Left colon (tissue), 2 donors: Measurements from ENCODE around the gene TENT4A. TPM values are rescaled to one million over a fixed set of nuclear protein-coding genes. Genes with fewer than 3 reads are reported as not detected.
"Not testable (repeated sequence)": the region's sequence is repeated elsewhere in the genome, so short reads cannot be mapped to it uniquely, and the experiment has no call there.

ENCODE experiments used
- ATAC-seq: fragments of 200-7000 bp; cut with Tn5 transposase; one replicate; pipeline ENCODE4 v1.9.1; 2020; ENCODE audit warnings: mild to moderate bottlenecking, moderate library complexity
- DNase-seq, 2 donors: peaks; one replicate each; pipeline ENCODE4 v3.0.0-alpha.2; 2020
- intact Hi-C, 2 donors: fragments of 100-400 bp; cut with DNase I in 1 of 2; cut with micrococcal nuclease in 1 of 2; formaldehyde crosslinking; loops; one replicate each; pipeline versions ENCODE4 v1.11.2 to v1.14.0; 2022; cut with DNase I, micrococcal nuclease
- total RNA-seq, 2 donors: library from RNA; stranded (reverse); fragmentation: NEBNext Ultra II Directional; extraction: Animal tissue kit (Norgen Biotek cat#: 25700); gene quantifications; one replicate each; pipeline ENCODE4 v1.2.1, GENCODE V29; 2021
- donor health status: DM: no; HTN: no; CAD: no.
- donor health status: DM: yes; HTN: yes; CAD: no.

Gene TENT4A
- total RNA-seq, 2 donors from 2014 or later, result 16.5 to 18.5 TPM

DNA sequence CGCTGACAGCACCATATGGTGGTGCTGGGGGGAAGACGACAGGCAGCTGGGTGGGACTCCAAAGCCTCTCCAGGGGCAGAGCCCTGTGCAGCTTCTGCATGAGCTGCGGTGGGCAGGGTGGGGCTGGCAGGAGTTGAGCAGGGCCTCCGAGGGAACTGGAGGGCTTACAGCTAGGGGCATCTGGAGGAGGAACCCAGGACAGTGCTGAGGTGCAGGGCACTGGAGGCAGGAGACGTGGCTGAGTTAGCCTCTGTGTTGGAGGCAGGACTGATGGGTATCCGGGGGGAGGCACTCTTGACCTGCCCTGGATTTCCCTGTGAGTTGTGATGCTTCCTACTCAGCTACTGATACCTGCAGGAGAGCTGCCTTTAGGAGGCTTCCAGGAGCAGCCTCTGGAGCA lies 45.0 kb downstream of the TENT4A start:
- intact Hi-C loops, result no loop called here
- ATAC-seq, result peak; percentile 11
- no peak for DNase-seq

DNA sequence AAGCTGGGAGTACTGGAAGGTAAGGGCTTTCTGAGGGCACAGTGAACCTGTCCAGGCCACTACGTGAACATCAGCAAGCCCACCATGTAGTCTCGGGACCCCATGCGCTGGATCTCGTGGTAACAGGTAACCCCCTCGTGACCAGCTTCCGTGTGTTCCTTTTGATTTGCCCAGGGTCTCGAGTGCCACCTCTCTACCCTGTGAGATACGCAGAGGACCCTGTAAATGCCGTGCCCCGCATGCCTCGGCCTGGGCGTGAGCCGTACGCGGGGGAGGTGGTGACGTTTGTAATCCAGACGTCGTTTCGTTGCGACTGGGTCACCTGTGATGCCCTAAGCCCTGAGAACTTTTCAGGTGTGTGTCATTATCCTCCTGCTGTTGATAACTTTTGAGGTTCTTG lies 45.5 kb downstream of the TENT4A start:
- ATAC-seq (no peak), DNase-seq (no peak)
- intact Hi-C loops, result no loop called here

DNA sequence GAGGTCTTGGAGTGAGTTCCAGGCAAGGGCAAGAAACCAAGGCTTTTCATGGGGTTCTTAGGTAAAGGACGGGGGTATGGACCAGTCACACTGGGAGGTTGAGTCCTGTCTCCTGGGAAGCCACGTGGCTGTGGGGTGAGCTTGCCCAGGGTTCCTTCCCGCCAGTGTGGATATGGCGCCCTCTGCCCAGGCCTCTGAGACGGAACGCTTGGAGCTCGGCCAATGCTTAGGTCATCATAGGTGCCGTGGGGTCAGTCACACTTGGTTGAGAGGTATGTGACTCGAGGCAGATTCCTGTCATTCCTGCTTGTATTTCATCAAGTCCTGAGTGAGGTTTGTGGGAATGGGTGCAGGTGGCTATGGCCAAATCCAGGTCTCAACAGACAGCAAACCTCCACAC lies 46.2 kb downstream of the TENT4A start:
- no peak for ATAC-seq
- DNase-seq, result no peak
- intact Hi-C loops, result no loop called here

DNA sequence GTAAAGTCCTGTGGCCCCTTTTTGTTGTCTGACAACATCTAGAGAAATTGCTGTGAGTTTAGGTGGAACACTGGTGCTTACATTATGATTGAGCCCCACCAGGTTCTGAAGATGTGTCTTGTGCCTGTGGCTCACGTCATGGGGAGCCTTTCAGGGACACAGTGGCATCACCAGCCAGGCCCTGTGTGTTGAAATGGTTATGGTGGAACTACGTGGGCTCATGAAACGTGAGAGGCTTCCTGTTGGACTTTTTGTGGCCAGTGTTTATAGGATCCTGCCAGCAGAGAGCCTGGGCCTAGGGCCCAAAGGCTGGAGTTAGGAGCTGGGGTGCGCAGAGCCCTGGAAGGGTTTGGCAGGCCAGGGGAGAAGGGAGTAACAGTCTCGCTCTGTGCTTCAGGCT lies 46.8 kb downstream of the TENT4A start:
- DNase-seq, result no peak
- intact Hi-C loops, result loop anchor here in 1 of 2 donors (10.0 kb wide), 1 partner anchor 625 kb away; no protein-coding TSS in a partner anchor
- ATAC-seq, result no peak

DNA sequence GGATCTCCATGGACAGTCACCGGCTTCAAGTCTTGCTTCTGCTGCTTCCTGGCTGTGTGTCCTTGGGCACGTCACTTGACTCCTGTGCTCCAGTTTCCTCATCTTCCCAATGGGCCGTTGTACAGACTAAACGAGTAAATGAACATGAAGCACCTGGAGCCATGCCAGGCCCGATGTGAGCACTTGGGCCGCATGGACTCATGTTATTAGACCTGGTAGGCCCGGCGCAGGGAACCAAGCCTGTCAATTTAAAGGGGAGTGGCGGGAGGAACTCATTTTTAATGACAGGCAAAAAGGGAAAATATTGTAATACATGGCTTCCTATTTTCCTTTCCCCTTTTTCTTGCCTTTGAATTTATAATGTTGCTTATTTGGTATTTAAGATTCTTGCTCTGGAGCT lies 47.5 kb downstream of the TENT4A start:
- DNase-seq (no peak), ATAC-seq (no peak)
- intact Hi-C loops, result loop anchor here in 1 of 2 donors (10.0 kb wide), 1 partner anchor 624 kb away; no protein-coding TSS in a partner anchor

DNA sequence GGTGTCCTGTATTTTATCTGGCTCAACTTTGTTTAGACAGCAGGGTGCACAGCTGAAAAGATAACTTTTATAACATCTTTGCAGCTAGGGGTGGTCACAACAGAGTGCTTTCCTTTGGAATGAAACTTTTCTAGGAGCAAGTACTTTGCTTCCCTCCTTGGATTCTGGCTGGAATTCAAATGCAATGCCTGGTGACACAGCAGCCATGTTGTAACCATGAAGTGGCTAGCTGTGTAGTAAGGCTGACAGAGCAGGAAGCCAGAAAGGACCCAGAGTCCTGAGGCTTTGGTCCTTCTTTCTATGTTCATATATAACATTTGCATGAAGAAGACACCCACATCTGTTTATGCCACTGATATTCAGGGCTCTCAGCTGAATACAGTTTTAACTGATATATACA lies 48.1 kb downstream of the TENT4A start:
- ATAC-seq (no peak), DNase-seq (no peak)
- intact Hi-C loops, result loop anchor here in 1 of 2 donors (10.0 kb wide), 1 partner anchor 623 kb away; no protein-coding TSS in a partner anchor

DNA sequence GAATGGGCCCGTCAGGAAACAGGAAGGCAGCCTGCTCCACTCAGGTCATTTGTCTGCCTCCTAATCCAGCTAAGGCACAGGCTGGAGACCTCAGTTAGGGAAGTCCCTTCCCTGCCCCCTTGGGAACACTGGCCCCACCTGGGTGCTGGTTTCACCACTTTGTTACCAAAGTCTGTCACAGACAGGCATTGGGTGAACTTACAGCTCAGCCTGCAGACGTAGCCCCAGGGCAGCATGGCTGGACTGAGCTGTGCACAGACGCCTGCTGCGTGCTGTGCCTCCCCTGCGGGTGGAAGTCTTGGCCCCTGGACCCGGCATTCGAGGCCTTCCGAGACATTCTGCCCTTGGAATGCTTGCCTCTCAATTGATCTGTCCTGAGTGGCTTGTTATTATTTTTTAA lies 48.9 kb downstream of the TENT4A start:
- no peak for DNase-seq
- ATAC-seq, result no peak
- intact Hi-C loops, result loop anchor here in 1 of 2 donors (10.0 kb wide), 1 partner anchor 623 kb away; no protein-coding TSS in a partner anchor

DNA sequence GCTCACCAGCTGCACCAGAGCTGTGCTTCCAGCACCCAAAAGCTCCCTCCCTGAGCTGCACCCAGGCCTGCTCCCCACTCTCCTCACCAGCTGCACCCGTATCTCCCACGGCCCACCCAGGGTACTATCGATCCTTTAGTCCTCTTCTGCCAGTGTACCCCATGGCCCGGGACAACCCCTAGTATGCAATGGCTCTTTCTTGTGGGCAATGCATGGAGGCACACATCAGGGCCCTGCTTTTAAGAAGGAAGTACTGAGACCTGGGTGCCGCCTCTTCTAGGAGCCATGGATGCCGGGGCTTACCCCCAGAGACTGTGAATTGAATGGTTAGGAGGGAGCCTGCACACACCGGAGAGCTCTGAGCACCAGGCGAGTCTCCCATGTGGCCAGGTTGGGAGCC lies 49.5 kb downstream of the TENT4A start:
- no peak for DNase-seq
- no peak for ATAC-seq
- intact Hi-C loops, result loop anchor here in 1 of 2 donors (10.0 kb wide), 1 partner anchor 622 kb away; no protein-coding TSS in a partner anchor

DNA sequence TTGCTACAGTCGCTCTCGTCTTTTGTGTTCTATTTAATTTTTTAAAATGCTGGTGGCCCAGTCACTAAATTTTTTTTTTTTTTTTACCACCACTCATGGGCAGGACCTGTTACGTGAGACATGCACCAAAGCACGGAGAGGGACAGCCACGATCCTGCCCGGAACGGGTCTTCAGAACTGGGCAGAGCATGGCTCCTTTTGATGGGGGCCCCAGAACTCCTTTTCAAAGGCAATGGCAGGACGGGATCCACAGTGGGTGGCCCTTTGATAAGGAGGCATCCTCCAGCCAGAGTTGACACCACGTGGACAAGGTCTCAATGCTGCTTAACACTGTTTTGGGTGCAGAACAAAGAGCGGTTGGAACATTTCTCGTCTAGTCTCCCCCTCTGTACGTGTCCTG lies 50.0 kb downstream of the TENT4A start:
- ATAC-seq, result no peak
- DNase-seq, result no peak
- intact Hi-C loops, result loop anchor here in 1 of 2 donors (10.0 kb wide), 1 partner anchor 622 kb away; no protein-coding TSS in a partner anchor

DNA sequence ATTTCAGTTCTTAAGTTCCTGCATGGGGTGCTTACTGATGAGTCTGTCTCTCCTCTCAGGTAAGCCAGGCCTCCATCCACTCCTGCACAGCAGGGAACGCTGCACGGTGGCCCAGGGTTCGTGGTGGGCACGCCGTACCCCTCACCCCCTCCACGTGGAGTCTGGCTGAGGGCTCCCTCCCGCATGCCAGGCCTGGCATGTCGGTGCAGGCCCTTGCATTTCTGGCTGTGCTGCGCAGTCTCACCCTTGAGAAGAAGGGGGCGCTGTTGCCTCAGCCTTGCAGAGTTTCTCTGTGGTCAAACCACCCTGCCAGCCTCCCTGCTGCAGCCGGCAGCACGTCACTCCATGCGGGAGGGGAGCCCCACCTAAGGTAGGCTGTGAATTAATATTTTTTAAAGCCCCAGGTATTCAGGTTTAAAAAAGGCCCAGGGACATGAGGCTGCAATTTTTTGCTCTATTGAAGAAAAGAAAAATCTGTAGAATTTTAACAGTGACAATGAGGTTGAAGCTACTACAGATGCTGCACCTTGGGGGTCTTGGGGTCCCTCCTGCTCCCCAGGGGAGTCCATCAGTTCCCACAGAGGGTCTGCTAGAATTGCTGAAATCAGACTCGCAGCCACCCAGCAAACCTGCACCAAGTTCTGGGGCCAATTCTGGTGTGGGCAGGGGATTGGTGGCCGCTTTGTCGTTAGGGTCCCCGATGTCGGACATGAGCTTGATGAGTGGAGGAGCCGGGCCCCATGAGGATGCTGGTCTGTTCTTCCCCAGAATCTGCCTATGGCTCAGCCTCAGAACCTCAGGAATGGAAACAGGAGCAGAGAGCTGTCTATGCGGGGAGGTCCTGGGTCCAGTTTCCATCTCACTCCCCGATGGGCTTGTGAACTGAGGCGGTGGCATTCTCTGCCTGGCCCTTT lies 52.6 kb downstream of the TENT4A start:
- intact Hi-C loops, result loop anchor here in 1 of 2 donors (10.0 kb wide), 1 partner anchor 619 kb away; no protein-coding TSS in a partner anchor
- peak; percentile 83 for ATAC-seq
- DNase-seq, result peak; percentile 74 to 86

DNA sequence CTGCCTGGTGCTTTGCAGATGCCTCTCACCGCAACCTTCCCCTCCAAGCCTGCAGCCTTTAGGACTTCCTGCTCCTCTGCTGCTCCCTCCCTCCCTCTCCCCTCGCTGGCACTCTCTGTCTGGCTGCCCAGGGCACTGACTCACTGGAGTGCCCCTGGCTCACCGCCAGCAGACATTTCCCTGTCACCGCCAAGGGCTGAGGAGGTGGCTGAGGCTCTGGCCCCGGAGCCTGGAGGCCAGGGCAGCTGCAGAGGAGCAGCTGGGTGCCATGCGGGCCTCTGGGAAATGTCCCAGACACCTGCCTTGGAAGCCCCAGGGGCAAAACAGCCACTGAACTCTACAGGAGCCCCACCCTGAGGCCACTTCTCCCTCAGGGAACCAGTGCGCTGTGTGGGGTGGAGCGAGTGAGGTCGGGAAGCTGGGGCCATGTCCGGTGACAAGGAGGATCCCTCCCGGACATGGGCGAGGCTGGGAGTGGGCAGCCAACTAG lies 53.4 kb downstream of the TENT4A start:
- DNase-seq (peak; percentile 93 to 95), ATAC-seq (peak; percentile 95)
- intact Hi-C loops, result loop anchor here in 1 of 2 donors (10.0 kb wide), 1 partner anchor 618 kb away; no protein-coding TSS in a partner anchor

DNA sequence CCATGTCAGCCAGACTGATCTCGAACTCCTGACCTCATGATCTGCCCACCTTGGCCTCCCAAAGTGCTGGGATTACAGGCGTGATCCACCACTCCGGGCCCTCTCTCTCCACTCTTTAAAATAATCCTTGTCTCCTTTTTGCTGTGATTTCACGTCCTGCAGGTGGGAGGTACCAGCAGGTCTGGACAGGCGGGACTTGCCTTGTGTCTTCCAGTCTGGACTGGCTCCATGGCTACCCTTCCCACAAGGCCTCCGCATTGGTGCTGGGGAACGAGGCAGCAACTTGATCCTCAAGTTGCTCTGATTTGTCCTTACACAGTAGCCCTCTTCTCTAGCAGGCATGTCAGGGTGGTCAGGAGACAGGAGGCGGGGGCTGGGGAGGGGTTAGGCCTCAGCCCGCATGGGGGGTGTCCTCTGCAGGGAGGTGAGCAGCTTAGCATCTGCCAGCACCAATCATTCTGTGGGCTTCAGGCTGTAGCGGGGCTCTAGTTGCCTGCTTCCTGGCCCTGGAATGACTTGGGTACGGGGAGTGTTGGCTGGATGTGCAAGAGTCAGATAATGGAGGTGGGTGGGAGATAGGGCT lies 54.3 kb downstream of the TENT4A start:
- ATAC-seq (no peak), DNase-seq (no peak)
- intact Hi-C loops, result loop anchor here in 1 of 2 donors (10.0 kb wide), 1 partner anchor 617 kb away; no protein-coding TSS in a partner anchor

DNA sequence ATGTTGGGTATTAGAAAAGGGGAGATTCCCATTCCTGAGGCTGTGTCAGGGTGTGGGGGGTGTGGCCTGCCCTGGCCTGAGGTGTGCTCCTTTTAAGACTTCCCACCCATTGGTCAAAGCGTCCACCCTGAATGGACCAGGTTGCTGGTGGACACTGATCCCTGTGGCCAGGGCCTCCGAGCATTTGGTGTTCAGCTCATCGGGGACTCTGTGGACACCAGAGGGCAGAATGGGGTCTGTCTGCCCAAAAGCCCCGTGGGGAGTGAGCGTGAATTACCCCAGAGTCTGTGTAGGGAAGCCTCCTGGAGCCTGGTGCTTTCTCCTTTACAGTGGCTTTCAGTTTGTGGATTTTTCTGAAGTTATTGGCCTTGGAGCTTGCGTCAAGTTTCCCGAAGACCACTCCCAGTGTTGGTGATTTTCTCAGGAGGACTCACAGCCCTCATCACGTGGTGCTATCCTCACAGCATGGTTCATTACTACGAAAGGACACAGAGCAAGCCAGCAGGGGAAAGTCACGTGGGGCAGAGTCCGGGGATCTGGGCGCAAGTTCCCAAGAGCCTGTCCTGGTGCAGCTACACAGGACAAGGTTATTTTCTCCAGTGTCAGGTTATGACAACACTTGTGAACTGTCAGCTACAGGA lies 55.5 kb downstream of the TENT4A start:
- DNase-seq, result no peak
- intact Hi-C loops, result loop anchor here in 1 of 2 donors (10.0 kb wide), 1 partner anchor 616 kb away; no protein-coding TSS in a partner anchor
- no peak for ATAC-seq

DNA sequence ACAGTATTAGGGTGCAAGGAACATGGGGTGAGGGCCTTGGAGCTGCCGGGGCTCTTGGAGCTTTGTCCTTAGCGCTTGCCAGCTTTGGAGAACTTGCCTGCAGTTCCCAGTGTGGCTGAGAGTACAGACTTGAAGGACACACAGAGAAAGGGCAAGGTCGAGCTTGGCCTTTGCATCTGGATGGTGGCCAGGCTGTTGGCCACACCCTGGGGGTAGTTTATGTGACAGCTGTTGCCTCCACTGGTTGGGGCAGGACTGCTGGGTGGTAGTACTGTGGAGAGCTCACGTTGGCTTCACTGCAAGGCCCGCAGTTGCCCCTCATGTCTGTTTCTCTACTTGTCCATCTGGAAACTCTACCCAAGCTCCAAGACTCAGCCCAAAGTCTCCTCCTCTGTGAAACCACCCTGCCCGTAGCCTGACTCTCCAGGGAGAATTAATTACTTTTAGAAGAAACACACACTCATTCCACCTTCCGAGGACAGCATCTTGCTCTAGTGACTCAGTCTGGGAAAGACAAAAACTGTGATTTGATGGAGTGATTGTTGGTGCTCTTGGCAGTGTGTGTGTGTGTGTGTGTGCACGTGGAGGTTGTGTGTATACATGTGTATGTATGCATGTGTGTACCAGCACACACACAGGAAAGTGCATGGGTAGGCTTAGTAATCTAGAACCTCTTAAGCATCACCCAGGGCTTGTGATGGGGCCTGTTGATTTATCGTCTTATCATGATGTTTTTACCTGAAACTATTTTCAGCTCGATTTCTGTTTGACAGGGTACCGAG lies 57.8 kb downstream of the TENT4A start:
- intact Hi-C loops, result no loop called here
- DNase-seq (no peak), ATAC-seq (no peak)

DNA sequence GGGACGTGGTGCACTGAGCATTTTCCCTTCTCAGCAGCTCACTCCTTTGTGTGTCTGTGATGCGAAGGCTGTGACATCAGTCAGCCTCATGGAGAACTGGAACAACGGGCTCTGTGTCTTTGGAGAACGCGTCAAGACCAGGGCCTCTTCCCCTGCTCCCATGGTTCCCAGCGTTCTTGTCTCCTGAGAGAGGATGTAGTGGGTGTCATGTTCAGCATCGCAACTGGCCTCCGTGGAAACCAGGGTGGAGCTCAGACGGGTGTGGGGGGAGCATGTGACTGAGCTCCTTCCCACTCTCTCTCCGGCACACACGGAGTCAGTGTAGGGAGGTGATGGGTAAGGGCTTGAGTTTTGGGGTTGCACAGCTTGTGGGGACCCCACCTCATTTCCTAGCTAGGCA lies 59.7 kb downstream of the TENT4A start:
- no peak for DNase-seq
- intact Hi-C loops, result no loop called here
- ATAC-seq, result no peak

DNA sequence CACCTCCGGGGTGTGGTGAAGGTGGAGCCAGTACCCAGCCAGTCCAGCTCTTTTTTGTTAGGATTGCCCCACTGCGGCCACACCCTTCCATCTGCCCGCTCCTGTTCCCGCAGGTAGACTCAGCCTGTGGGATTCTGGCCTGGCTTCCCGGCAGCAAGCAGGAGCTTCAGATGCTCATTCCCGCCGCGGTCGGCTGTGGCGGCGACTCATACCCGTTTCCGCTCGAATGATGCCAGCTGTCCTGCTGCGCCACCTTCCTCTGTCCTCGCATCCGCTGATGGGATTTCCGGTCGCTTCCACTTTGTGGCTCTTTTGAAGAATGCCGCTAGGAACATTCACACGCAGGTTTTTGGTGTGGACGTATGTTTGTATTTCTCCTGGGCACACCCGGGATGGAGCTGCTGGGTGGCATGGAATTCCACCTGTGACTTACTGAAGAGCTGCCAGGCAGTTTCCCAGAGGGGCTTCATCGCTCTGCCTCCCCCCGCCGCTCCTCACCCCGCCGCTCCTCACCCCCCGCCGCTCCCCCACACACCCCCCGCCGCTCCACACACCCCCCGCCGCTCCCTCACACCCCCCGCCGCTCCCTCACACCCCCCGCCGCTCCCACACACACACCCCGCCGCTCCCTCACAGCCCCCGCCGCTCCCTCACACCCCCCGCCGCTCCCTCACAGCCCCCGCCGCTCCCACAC lies 60.3 kb downstream of the TENT4A start:
- no peak for DNase-seq
- intact Hi-C loops, result no loop called here
- ATAC-seq, result no peak

DNA sequence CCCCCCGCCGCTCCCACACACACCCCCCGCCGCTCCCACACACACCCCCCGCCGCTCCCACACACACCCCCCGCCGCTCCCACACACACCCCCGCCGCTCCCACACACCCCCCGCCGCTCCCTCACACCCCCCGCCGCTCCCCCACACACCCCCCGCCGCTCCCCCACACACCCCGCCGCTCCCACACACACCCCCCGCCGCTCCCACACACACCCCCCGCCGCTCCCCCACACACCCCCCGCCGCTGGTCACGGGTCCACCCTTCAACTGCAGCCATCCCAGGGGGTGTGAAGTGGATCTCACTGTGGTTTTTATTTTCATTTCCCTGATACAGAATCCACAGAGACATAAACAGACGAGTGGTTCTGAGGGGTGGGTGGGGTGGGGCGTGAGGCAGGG lies 61.0 kb downstream of the TENT4A start:
- DNase-seq, intact Hi-C loops, ATAC-seq: not testable (repeated sequence)
